ENCODE results near the gene SYNPO.

GRCh38 chr5:150700594-150701377 lies 60.3 kb downstream of the SYNPO start, which contains the start of gene RBM22:
- peak; percentile 95 to 96 for TF ChIP-seq POLR2AphosphoS5 (IDR thresholded peaks at IDR 0.05)
- TF ChIP-seq CTCF (IDR thresholded peaks at IDR 0.05), result peak; percentile 53 to 66 (median 58)
- TF ChIP-seq POLR2A (IDR thresholded peaks at IDR 0.05; ENCODE audit: low read depth), result peak; percentile 69
